Measurements from ENCODE around the gene MALAT1. TPM values are rescaled to one million over a fixed set of nuclear protein-coding genes. Genes with fewer than 3 reads are reported as not detected.
A peak's percentile ranks its signal among the peaks of the same experiment; 100 is the strongest.

The MALAT1 gene
- total and polyA plus RNA-seq, 7 donors, result 102 to 11,376 (median 3,071) TPM

GRCh38 chr11:65551572-65552387, 52.9 kb downstream of the MALAT1 start:
- 42 to 55% (median 51%) methylated on average over 17 of the region's 17 CpGs for WGBS, 3 donors
- H3K27ac ChIP-seq, result no peak overlapping the region
- DNase-seq (peak in 1 of 2 donors; percentile 74), ATAC-seq (peak; percentile 54 to 80 (median 70))
- H3K36me3 ChIP-seq (ENCODE audit: insufficient read depth in 1 of 2, low read depth in 1 of 2), result peaks cover 0 to 61% of the 10 kb centered on the region in 2 donors
- H3K9me3 ChIP-seq, result no peaks in the 10 kb centered on the region
- no peak overlapping the region for H3K4me3 ChIP-seq
- intact Hi-C loops (cut with DNase I), result no loop called here
- no peaks in the 10 kb centered on the region for H3K27me3 ChIP-seq (ENCODE audit: insufficient read depth in 3 of 3, low read length in 2 of 3)
- H3K4me1 ChIP-seq, result peaks cover 24% of the 10 kb centered on the region
- TF ChIP-seq CTCF (IDR thresholded peaks at IDR 0.05), result peak; percentile 35

GRCh38 chr11:65552388-65552951, 53.6 kb downstream of the MALAT1 start:
- TF ChIP-seq CTCF (IDR thresholded peaks at IDR 0.05), result no peak
- ATAC-seq, result peak in 2 of 4 donors; percentile 2 to 13
- Histone ChIP-seq H3K36me3 (ENCODE audit: insufficient read depth in 1 of 2, low read depth in 1 of 2) (peaks cover 0 to 56% of the 10 kb centered on the region in 2 donors), H3K9me3 (no peaks in the 10 kb centered on the region), H3K4me1 (peaks cover 25% of the 10 kb centered on the region), H3K4me3 (no peak overlapping the region), H3K27ac (no peak overlapping the region), H3K27me3 (ENCODE audit: insufficient read depth in 3 of 3, low read length in 2 of 3) (no peaks in the 10 kb centered on the region)
- DNase-seq, result no peak
- 58 to 78% (median 65%) methylated on average over 9 of the region's 9 CpGs for WGBS, 3 donors
- intact Hi-C loops (cut with DNase I), result no loop called here

GRCh38 chr11:65553301-65554001, 54.6 kb downstream of the MALAT1 start:
- TF ChIP-seq CTCF (IDR thresholded peaks at IDR 0.05), result no peak
- H3K4me3 ChIP-seq, result no peak overlapping the region
- H3K36me3 ChIP-seq (ENCODE audit: insufficient read depth in 1 of 2, low read depth in 1 of 2), result peaks cover 0 to 46% of the 10 kb centered on the region in 2 donors
- intact Hi-C loops (cut with DNase I), result no loop called here
- no peaks in the 10 kb centered on the region for H3K9me3 ChIP-seq
- peaks cover 26% of the 10 kb centered on the region for H3K4me1 ChIP-seq
- peak overlapping the region; percentile 30 for H3K27ac ChIP-seq
- DNase-seq, result no peak
- 67 to 73% (median 73%) methylated on average over 20 to 37 of the region's 37 CpGs for WGBS, 3 donors
- H3K27me3 ChIP-seq (ENCODE audit: insufficient read depth in 3 of 3, low read length in 2 of 3), result no peaks in the 10 kb centered on the region
- no peak for ATAC-seq

- Histone ChIP-seq H3K9me3 (no peaks in the 10 kb centered on the region), H3K27me3 (ENCODE audit: insufficient read depth in 3 of 3, low read length in 2 of 3) (no peaks in the 10 kb centered on the region), H3K4me3 (no peak overlapping the region), H3K4me1 (peaks cover 34% of the 10 kb centered on the region), H3K36me3 (ENCODE audit: insufficient read depth in 1 of 2, low read depth in 1 of 2) (peaks cover 0 to 38% of the 10 kb centered on the region in 2 donors), H3K27ac (peak overlapping the region; percentile 99)
- no peak for TF ChIP-seq CTCF (IDR thresholded peaks at IDR 0.05)
- DNase-seq, result no peak
- ATAC-seq, result no peak
- 83 to 89% (median 88%) methylated on average over 26 to 27 of the region's 27 CpGs for WGBS, 3 donors
- intact Hi-C loops (cut with DNase I), result no loop called here
Measured at GRCh38 chr11:65554057-65554818, 55.4 kb downstream of the MALAT1 start.
